Ovary (tissue), 9 donors: ENCODE measurements around the gene GIMAP5. TPM values are rescaled to one million over a fixed set of nuclear protein-coding genes. Genes with fewer than 3 reads are reported as not detected.

ENCODE experiments used
- DNase-seq, 5 donors: peaks; one replicate each; pipeline ENCODE4 v3.0.0-alpha.2; 2019 to 2020
- H3K27ac ChIP-seq, 2 donors: fragments of 200-600 bp; one replicate each; pipeline versions ENCODE4 v1.5.1 to v1.8.0; 2019 to 2022
- H3K27me3 ChIP-seq: fragments of 200-600 bp; one replicate; pipeline ENCODE4 v1.8.0; 2022
- H3K36me3 ChIP-seq: fragments of 200-600 bp; sonication (generic); one replicate; pipeline ENCODE4 v1.5.1; 2019
- H3K4me1 ChIP-seq: one replicate; pipeline ENCODE4 v1.8.1; 2013; ENCODE audit warnings: mild to moderate bottlenecking, moderate library complexity; ENCODE audit not compliant: insufficient read depth
- H3K4me3 ChIP-seq: fragments of 200-600 bp; sonication (generic); one replicate; pipeline ENCODE4 v1.5.1; 2017
- H3K9me3 ChIP-seq, 2 donors: fragments of 200-600 bp in 1 of 2; sonication (generic) in 1 of 2; one replicate each; pipeline versions ENCODE4 v1.5.1 to v1.8.1; 2013 to 2019; ENCODE audit warnings: mild to moderate bottlenecking in 1 of 2, moderate library complexity in 1 of 2
- EP300 ChIP-seq: sonication (generic); formaldehyde crosslinking; IDR thresholded peaks from one replicate; pipeline ENCODE4 v1.6.1; 2017; ENCODE audit warnings: antibody characterized with exemption
- POLR2A ChIP-seq: fragments of 450-650 bp; IDR thresholded peaks from one replicate; pipeline ENCODE4 v1.6.1; 2017; ENCODE audit warnings: antibody characterized with exemption, mild to moderate bottlenecking, moderate library complexity
- WGBS, 3 donors: extraction: QIAGEN DNeasy Blood & Tissue Kit in 1 of 3; methylation state at CpG; one replicate each; pipeline versions ENCODE4 v1.1.5 to v1.1.7; 2013 to 2017; 5-methylcytosine and 5-hydroxymethylcytosine counted together
- intact Hi-C, 4 donors: fragments of 100-400 bp; cut with DNase I; formaldehyde crosslinking; loops; one replicate each; pipeline versions ENCODE4 v1.11.0 to v1.15.1; 2022 to 2023
- polyA plus RNA-seq, 2 donors: library from polyadenylated mRNA; stranded (reverse); fragments of 200-250 nt in 1 of 2; fragments of 350-450 nt in 1 of 2; fragmentation: Illumina TruSeq in 1 of 2; extraction: RNeasy Lipid Tissue Mini Kit (QIAGEN cat#74804) in 1 of 2; gene quantifications; one replicate each; pipeline ENCODE4 v1.2.3, GENCODE V29; 2013 to 2014
- total RNA-seq, 7 donors: library from RNA; depleted of rRNA in 2 of 7; stranded (reverse); fragments of >200 nt in 2 of 7; fragmentation: NEBNext Ultra II Directional in 3 of 7; extraction: Animal tissue kit (Norgen Biotek cat#: 25700) in 3 of 7; gene quantifications; one replicate each; pipeline versions ENCODE4 v1.1.0 to v1.2.4, GENCODE V29; 2016 to 2023
- TF ChIP-seq, protein P1 (sequence below), 3 donors: fragments of 450-650 bp in 2 of 3; fragments of 200-600 bp in 1 of 3; IDR thresholded peaks; one replicate each; pipeline versions ENCODE4 v1.5.1 to v1.8.0; 2016 to 2022; ENCODE audit warnings: antibody characterized with exemption in 3 of 3, mild to moderate bottlenecking in 1 of 3
- donor health status: DM: no; HTN: no; CAD: no; lungs with moderate emphysema.
- donor health status: DM: no; HTN: no; CAD: no.
- donor health status: Bipolar disorder and iron deficiency.
- donor health status: DM: yes; HTN: yes; CAD: no.
- donor health status: DM: no; HTN: no; CAD: no.
- donor health status: DM: yes; HTN: yes; CAD: no.

The GIMAP5 gene
- total and polyA plus RNA-seq, 9 donors: 1.7 to 39.7 (median 6.6) TPM

DNA sequence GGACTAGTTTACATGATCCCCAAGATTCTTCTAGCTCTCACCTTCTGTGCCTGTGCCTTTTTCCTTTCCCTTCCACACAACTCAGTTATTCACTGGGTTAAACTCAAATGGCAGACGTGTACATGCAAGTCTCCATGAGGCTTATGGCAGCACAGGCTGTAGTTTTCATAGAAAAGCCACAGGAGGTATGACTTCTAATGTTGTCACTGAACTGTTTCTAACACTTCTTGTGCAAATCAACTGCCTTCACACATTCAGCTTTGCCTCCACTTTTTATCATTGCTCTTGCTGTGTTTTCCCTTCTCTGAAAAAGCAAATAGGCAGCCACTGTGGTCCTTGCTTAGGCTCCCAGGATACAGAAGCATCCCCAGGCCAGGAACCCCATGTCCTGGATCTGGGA lies 5.3 kb upstream of the GIMAP5 start:
- Histone ChIP-seq H3K36me3 (no peaks in the 10 kb centered on the region), H3K4me1 (no peaks in the 10 kb centered on the region), H3K27me3 (no peaks in the 10 kb centered on the region), H3K9me3 (no peaks in the 10 kb centered on the region), H3K27ac (no peak overlapping the region), H3K4me3 (no peak overlapping the region)
- no peak for DNase-seq
- TF ChIP-seq, protein P1, sequence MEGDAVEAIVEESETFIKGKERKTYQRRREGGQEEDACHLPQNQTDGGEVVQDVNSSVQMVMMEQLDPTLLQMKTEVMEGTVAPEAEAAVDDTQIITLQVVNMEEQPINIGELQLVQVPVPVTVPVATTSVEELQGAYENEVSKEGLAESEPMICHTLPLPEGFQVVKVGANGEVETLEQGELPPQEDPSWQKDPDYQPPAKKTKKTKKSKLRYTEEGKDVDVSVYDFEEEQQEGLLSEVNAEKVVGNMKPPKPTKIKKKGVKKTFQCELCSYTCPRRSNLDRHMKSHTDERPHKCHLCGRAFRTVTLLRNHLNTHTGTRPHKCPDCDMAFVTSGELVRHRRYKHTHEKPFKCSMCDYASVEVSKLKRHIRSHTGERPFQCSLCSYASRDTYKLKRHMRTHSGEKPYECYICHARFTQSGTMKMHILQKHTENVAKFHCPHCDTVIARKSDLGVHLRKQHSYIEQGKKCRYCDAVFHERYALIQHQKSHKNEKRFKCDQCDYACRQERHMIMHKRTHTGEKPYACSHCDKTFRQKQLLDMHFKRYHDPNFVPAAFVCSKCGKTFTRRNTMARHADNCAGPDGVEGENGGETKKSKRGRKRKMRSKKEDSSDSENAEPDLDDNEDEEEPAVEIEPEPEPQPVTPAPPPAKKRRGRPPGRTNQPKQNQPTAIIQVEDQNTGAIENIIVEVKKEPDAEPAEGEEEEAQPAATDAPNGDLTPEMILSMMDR (IDR thresholded peaks at IDR 0.05): no peak
- no peak for TF ChIP-seq POLR2A
- TF ChIP-seq EP300: no peak
- intact Hi-C loops: no loop called here
- WGBS, 3 donors: 25 to 51% (median 51%) methylated on average over 1 of the region's 1 CpG

DNA sequence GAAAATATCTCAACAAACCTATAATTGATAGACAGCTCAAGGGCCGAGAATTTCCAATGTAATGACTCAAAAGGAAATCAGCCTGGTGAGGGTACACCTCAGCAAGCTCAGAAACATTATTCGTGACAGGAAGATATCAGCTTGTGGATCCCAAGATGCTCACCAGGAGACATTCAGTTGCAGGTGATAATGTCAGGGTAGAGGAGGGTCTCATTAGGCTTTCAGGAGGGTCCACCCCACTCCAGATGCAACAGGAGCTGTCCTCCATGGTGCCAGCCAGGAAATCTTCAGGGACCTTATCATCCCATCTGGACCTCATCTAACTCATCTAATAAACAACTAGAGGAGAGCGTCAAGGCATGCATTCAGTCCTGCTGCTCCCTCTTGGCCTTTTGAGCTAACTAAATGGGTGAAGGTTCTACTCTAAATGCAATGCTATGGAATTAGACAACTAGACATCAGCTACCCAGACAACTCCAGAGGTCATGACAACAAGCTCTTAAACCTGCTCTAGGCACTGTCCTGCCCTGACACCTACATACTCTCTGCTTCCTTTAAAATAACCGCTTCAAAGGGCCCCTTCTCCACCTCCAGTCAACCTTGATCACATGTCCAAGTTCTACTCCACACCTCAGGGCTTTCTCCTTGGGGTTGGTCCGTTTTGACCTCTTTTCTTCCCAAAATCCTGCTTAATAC lies 4.3 kb upstream of the GIMAP5 start:
- no peak for TF ChIP-seq POLR2A
- no peak for TF ChIP-seq EP300
- TF ChIP-seq, protein P1 (IDR thresholded peaks at IDR 0.05): no peak
- H3K4me3 ChIP-seq: no peak overlapping the region
- no peaks in the 10 kb centered on the region for H3K27me3 ChIP-seq
- 74 to 81% (median 76%) methylated on average over 5 of the region's 5 CpGs for WGBS, 3 donors
- H3K4me1 ChIP-seq: no peaks in the 10 kb centered on the region
- H3K27ac ChIP-seq: no peak overlapping the region
- intact Hi-C loops: no loop called here
- no peaks in the 10 kb centered on the region for H3K36me3 ChIP-seq
- no peak for DNase-seq
- no peaks in the 10 kb centered on the region for H3K9me3 ChIP-seq

DNA sequence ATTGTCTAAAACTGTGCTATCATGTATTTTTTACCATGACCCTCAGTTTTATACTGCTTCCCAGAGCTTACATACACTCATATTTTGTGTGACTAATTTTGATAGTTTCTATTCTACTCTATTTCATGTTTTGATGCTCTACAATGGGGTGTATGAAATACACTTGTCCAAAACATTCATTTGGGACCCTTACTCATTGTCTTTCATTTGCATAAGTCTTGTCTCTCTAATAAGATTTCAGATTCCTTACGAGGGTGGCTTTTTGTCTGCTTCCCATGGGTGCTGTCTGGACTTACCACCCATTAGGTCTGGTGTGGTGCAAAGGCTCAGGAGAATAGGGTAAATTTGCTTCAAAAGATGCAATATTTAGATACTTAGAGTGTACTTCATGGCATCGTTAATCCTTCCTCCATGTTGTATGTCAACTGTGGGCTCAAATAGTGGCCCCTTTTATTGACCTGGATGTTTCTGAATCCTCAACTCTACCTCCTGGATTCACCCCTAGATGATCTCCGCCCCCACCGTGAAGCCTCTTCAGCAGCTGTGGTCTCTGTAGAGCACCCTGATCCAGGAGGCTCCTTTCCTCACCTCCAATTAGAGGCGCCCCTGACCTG lies 3.6 kb upstream of the GIMAP5 start:
- TF ChIP-seq POLR2A (no peak), EP300 (no peak)
- TF ChIP-seq, protein P1 (IDR thresholded peaks at IDR 0.05): no peak

DNA sequence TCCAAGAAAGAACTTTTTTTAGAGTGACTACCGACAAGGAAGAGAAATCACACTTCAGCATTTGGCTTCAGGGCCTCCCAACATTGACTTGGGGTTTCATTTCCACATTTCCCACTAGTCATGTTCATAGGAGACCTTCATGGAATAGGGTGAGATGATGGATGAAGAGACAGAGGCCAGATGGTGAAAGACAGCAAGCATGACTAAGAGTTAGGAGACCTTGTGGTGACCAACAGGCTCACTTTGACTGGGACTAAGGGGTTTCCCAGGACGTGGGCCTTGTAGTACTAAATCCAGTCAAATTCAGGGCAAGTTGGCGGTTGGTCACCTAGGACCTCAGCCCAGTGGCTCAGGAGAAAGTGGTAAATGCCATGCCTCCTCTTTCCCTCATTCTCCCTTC lies 3.0 kb upstream of the GIMAP5 start:
- 82 to 85% (median 82%) methylated on average over 3 of the region's 3 CpGs for WGBS, 3 donors
- no peak for TF ChIP-seq EP300
- TF ChIP-seq, protein P1 (IDR thresholded peaks at IDR 0.05): no peak
- DNase-seq: no peak

More for the DNA sequence above, 3.6 kb upstream of the GIMAP5 start:
- Histone ChIP-seq H3K27ac (no peak overlapping the region), H3K9me3 (no peaks in the 10 kb centered on the region), H3K4me3 (no peak overlapping the region), H3K27me3 (no peaks in the 10 kb centered on the region), H3K36me3 (no peaks in the 10 kb centered on the region), H3K4me1 (no peaks in the 10 kb centered on the region)
- DNase-seq: no peak
- 84 to 92% (median 87%) methylated on average over 5 of the region's 5 CpGs for WGBS, 3 donors
- intact Hi-C loops: no loop called here

More for the DNA sequence above, 3.0 kb upstream of the GIMAP5 start:
- intact Hi-C loops: no loop called here
- Histone ChIP-seq H3K4me1 (no peaks in the 10 kb centered on the region), H3K36me3 (no peaks in the 10 kb centered on the region), H3K9me3 (no peaks in the 10 kb centered on the region), H3K4me3 (no peak overlapping the region), H3K27me3 (no peaks in the 10 kb centered on the region), H3K27ac (no peak overlapping the region)
